Measurements from ENCODE around the gene JAG2. TPM values are rescaled to one million over a fixed set of nuclear protein-coding genes. Genes with fewer than 3 reads are reported as not detected.

JAG2 gene
- total RNA-seq, 1 experiment from 2014 or later = 12.2 TPM

DNA sequence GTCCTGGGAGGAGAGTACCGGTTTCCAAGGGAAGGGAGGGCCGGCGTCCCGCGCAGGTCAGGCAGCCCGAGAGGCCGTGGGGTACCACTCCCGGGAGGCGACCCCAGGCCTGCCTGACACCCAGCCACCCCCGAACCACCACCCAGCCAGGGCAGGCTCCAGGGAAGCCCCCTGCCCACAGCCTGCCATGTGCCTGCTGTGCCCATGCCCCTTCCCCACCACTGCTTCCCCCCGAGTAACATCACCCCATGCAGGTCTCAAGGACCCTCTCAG lies 10.2 kb upstream of the JAG2 start:
- POLR2A ChIA-PET = no interaction called here
- Mint-ChIP-seq H3K27me3 (ENCODE audit: low read depth) (peaks cover 24% of the 10 kb centered on the region), H3K9me3 (no peaks in the 10 kb centered on the region), H3K27ac (no peak overlapping the region), H3K4me1 (peaks cover 3% of the 10 kb centered on the region; the same call in 1 of the 2 replicates), H3K4me3 (no peak overlapping the region), H3K36me3 (no peaks in the 10 kb centered on the region)
- CTCF ChIA-PET = interaction anchor here (8.3 kb wide), 1 partner anchor 9 kb away, joined by 107 read pairs; the partner anchor contains the start of gene JAG2
- DNase-seq (ENCODE audit: low spot score) = no peak
- TF ChIP-seq FOXJ3 (CRISPR knock-in tag; IDR thresholded peaks at IDR 0.05; ENCODE audit: borderline replicate concordance) = no peak
- TF ChIP-seq GRHL2 (CRISPR knock-in tag; IDR thresholded peaks at IDR 0.05; ENCODE audit: insufficient replicate concordance, severe bottlenecking) = no peak
- no peak for TF ChIP-seq TP53 (CRISPR knock-in tag; IDR thresholded peaks at IDR 0.05)
- TF ChIP-seq JUN (CRISPR knock-in tag; IDR thresholded peaks at IDR 0.05) = no peak
- no peak for TF ChIP-seq ZNF138 (CRISPR knock-in tag; conservative IDR thresholded peaks at IDR 0.05)
- TF ChIP-seq NR2C2 (CRISPR knock-in tag; IDR thresholded peaks at IDR 0.05) = no peak
- no peak for TF ChIP-seq GTF2I (CRISPR knock-in tag; conservative IDR thresholded peaks at IDR 0.05)
- no peak for TF ChIP-seq NFE2L1 (CRISPR knock-in tag; IDR thresholded peaks at IDR 0.05)
- no peak for TF ChIP-seq TCF7 (CRISPR knock-in tag; IDR thresholded peaks at IDR 0.05; ENCODE audit: low read depth)
- ATAC-seq = no peak

DNA sequence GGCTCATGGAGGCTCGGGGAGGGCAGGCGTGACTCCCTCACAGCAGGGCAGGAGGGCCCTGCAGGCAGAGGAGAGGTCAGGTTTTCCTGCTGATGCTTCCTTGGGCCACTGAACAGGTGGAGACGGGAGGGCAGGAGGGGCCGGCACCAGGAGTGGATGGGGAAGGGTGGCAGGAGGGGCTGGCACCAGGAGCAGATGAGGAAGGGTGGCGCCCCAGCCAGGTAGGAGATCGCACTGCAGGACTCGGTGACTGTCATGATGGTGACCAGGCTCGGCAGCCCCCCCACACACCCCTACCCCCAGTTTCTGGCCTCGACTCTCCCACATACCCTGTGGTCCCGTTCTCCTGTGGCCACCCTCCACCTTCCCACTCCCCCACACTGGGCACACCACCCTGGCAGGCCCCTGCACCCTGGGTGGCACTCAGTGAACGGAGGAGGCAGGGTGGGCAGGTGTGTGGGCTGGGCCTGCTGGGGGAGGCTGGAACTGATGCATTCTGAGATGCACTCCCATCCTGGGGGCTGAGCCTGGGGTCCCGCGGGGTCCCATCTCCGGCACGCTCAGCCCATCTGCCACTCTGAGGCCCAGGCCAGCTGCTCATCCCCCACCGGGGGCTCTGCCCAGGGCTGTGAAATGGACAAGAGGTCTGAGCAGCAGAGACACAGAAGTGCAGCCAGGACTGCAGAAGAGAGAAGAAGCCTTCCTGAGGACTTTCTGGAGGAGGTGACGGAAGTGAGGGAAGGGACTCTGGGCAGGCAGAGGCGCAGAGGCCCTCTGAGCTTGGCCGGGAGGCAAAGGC lies 9.7 kb upstream of the JAG2 start:
- ChIA-PET CTCF (interaction anchor here (8.3 kb wide), 1 partner anchor 8 kb away, joined by 107 read pairs; the partner anchor contains the start of gene JAG2), POLR2A (no interaction called here)
- TF ChIP-seq, protein P1, sequence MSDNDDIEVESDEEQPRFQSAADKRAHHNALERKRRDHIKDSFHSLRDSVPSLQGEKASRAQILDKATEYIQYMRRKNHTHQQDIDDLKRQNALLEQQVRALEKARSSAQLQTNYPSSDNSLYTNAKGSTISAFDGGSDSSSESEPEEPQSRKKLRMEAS (CRISPR knock-in tag; IDR thresholded peaks at IDR 0.05) = no peak
- TF ChIP-seq NR1H2 (CRISPR knock-in tag; IDR thresholded peaks at IDR 0.05) (no peak), GTF2I (CRISPR knock-in tag; conservative IDR thresholded peaks at IDR 0.05) (no peak), ZNF671 (CRISPR knock-in tag; IDR thresholded peaks at IDR 0.05) (no peak), ZNF138 (CRISPR knock-in tag; conservative IDR thresholded peaks at IDR 0.05) (no peak), TEAD4 (CRISPR knock-in tag; IDR thresholded peaks at IDR 0.05) (no peak)
- TF ChIP-seq, protein P2, sequence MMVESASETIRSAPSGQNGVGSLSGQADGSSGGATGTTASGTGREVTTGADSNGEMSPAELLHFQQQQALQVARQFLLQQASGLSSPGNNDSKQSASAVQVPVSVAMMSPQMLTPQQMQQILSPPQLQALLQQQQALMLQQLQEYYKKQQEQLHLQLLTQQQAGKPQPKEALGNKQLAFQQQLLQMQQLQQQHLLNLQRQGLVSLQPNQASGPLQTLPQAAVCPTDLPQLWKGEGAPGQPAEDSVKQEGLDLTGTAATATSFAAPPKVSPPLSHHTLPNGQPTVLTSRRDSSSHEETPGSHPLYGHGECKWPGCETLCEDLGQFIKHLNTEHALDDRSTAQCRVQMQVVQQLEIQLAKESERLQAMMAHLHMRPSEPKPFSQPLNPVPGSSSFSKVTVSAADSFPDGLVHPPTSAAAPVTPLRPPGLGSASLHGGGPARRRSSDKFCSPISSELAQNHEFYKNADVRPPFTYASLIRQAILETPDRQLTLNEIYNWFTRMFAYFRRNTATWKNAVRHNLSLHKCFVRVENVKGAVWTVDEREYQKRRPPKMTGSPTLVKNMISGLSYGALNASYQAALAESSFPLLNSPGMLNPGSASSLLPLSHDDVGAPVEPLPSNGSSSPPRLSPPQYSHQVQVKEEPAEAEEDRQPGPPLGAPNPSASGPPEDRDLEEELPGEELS (CRISPR knock-in tag; IDR thresholded peaks at IDR 0.05) = no peak
- TF ChIP-seq, protein P3, sequence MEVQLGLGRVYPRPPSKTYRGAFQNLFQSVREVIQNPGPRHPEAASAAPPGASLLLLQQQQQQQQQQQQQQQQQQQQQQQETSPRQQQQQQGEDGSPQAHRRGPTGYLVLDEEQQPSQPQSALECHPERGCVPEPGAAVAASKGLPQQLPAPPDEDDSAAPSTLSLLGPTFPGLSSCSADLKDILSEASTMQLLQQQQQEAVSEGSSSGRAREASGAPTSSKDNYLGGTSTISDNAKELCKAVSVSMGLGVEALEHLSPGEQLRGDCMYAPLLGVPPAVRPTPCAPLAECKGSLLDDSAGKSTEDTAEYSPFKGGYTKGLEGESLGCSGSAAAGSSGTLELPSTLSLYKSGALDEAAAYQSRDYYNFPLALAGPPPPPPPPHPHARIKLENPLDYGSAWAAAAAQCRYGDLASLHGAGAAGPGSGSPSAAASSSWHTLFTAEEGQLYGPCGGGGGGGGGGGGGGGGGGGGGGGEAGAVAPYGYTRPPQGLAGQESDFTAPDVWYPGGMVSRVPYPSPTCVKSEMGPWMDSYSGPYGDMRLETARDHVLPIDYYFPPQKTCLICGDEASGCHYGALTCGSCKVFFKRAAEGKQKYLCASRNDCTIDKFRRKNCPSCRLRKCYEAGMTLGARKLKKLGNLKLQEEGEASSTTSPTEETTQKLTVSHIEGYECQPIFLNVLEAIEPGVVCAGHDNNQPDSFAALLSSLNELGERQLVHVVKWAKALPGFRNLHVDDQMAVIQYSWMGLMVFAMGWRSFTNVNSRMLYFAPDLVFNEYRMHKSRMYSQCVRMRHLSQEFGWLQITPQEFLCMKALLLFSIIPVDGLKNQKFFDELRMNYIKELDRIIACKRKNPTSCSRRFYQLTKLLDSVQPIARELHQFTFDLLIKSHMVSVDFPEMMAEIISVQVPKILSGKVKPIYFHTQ (CRISPR knock-in tag; IDR thresholded peaks at IDR 0.05) = no peak
- DNase-seq (ENCODE audit: low spot score) (no peak), ATAC-seq (no peak)
- Mint-ChIP-seq H3K9me3 (no peaks in the 10 kb centered on the region), H3K4me3 (no peak overlapping the region), H3K4me1 (peaks cover 3% of the 10 kb centered on the region; the same call in 1 of the 2 replicates), H3K27me3 (ENCODE audit: low read depth) (peaks cover 20% of the 10 kb centered on the region), H3K36me3 (no peaks in the 10 kb centered on the region), H3K27ac (no peak overlapping the region)

DNA sequence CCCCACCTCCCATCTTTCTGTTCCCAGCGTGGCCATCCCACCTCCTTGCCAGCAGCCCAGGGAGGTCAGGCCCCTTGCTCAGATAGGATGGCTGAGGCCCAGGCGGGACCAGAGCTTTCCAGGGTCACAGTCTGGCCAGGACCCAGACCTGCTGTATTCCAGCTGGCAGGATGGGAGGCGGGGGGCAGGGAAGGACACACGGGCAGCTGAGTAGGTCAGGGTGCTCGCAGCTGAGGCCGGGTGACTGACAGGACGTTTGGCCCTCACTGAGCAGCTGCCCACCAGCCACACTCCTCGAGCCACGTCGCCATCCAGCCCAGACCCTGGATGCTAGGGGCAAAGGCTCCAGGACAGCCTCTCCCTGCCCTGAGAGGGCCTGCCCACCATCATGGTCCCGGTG lies 8.5 kb upstream of the JAG2 start:
- peaks cover 3% of the 10 kb centered on the region; the same call in 1 of the 2 replicates for H3K4me1 Mint-ChIP-seq
- CTCF ChIA-PET = no interaction called here
- H3K36me3 Mint-ChIP-seq = no peaks in the 10 kb centered on the region
- ATAC-seq (no peak), DNase-seq (ENCODE audit: low spot score) (no peak)
- TF ChIP-seq ZNF121 (CRISPR knock-in tag; IDR thresholded peaks at IDR 0.05) (no peak), RORB (CRISPR knock-in tag; IDR thresholded peaks at IDR 0.05) (no peak), CBFB (CRISPR knock-in tag; IDR thresholded peaks at IDR 0.05; ENCODE audit: low read depth) (no peak), ELF4 (CRISPR knock-in tag; IDR thresholded peaks at IDR 0.05; ENCODE audit: low read depth) (no peak)
- TF ChIP-seq, protein P4, sequence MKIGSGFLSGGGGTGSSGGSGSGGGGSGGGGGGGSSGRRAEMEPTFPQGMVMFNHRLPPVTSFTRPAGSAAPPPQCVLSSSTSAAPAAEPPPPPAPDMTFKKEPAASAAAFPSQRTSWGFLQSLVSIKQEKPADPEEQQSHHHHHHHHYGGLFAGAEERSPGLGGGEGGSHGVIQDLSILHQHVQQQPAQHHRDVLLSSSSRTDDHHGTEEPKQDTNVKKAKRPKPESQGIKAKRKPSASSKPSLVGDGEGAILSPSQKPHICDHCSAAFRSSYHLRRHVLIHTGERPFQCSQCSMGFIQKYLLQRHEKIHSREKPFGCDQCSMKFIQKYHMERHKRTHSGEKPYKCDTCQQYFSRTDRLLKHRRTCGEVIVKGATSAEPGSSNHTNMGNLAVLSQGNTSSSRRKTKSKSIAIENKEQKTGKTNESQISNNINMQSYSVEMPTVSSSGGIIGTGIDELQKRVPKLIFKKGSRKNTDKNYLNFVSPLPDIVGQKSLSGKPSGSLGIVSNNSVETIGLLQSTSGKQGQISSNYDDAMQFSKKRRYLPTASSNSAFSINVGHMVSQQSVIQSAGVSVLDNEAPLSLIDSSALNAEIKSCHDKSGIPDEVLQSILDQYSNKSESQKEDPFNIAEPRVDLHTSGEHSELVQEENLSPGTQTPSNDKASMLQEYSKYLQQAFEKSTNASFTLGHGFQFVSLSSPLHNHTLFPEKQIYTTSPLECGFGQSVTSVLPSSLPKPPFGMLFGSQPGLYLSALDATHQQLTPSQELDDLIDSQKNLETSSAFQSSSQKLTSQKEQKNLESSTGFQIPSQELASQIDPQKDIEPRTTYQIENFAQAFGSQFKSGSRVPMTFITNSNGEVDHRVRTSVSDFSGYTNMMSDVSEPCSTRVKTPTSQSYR (CRISPR knock-in tag; IDR thresholded peaks at IDR 0.05) = no peak
- POLR2A ChIA-PET = no interaction called here
- H3K9me3 Mint-ChIP-seq = no peaks in the 10 kb centered on the region
- no peak overlapping the region for H3K4me3 Mint-ChIP-seq
- H3K27me3 Mint-ChIP-seq (ENCODE audit: low read depth) = peaks cover 11% of the 10 kb centered on the region
- no peak overlapping the region for H3K27ac Mint-ChIP-seq

All from WTC11 (cell line).